ENCODE measurements around the gene SORBS1.

Gene SORBS1

GRCh38 chr10:95286707-95287106, 274.5 kb downstream of the SORBS1 start:
- H3K27ac ChIP-seq = no peak overlapping the region
- TF ChIP-seq CTCF (conservative IDR thresholded peaks at IDR 0.05) = no peak

GRCh38 chr10:95285556-95285955, 275.6 kb downstream of the SORBS1 start:
- no peak overlapping the region for H3K27ac ChIP-seq
- TF ChIP-seq CTCF (conservative IDR thresholded peaks at IDR 0.05) = no peak

- no peak overlapping the region for H3K27ac ChIP-seq
- TF ChIP-seq CTCF (conservative IDR thresholded peaks at IDR 0.05) = no peak
Observed at GRCh38 chr10:95284807-95285206, 276.4 kb downstream of the SORBS1 start.

- no peak for TF ChIP-seq CTCF (conservative IDR thresholded peaks at IDR 0.05)
- H3K27ac ChIP-seq = no peak overlapping the region
Observed at GRCh38 chr10:95282107-95282506, 279.1 kb downstream of the SORBS1 start.

- H3K27ac ChIP-seq = no peak overlapping the region
- TF ChIP-seq CTCF (conservative IDR thresholded peaks at IDR 0.05) = no peak
Observed at GRCh38 chr10:95281206-95281605, 280.0 kb downstream of the SORBS1 start.

GRCh38 chr10:95280637-95281036, 280.5 kb downstream of the SORBS1 start:
- no peak overlapping the region for H3K27ac ChIP-seq
- no peak for TF ChIP-seq CTCF (conservative IDR thresholded peaks at IDR 0.05)

GRCh38 chr10:95279042-95279820, 281.9 kb downstream of the SORBS1 start:
- no peak overlapping the region for H3K27ac ChIP-seq
- no peak for TF ChIP-seq CTCF (conservative IDR thresholded peaks at IDR 0.05)
